ENCODE data around the gene SDHC. TPM values are rescaled to one million over a fixed set of nuclear protein-coding genes. Genes with fewer than 3 reads are reported as not detected.

SDHC gene
- total and polyA plus RNA-seq, 2 donors (not counting 1 experiment from before 2014, with no cell fraction given), result 78.3 to 109 TPM

DNA sequence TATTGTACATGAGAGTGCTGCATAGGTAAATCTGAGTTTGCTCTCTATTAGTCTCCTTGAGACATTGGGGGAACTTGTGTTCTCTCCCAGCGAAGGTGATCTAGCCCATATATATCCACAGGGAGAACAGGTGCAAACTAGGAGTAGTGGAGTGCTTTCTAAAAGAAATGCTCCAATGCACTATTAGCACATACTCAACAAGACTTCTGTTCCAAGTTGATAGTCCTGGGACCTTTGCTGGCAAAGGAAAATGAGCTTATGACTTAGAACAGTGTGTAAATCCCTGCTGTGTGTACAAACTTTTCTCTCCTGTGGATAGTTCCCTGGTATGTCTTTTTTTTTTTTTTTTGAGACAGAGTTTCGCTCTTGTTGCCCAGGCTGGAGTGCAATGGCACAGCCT is 28.0 kb downstream of the SDHC start:
- WGBS (ENCODE audit: insufficient coverage), result no CpG with 5 or more reads among the region's 2 CpGs
- H3K27ac Mint-ChIP-seq, result no peak overlapping the region
- H3K4me1 Mint-ChIP-seq, result no peaks in the 10 kb centered on the region

GRCh38 chr1:161342821-161343220 is 28.6 kb downstream of the SDHC start:
- Histone ChIP-seq H3K36me3 (replicated peaks in 1 of 2; ENCODE audit: control extremely low read depth in 1 of 2, control insufficient read depth in 1 of 2, extremely low read depth in 1 of 2, insufficient read depth in 2 of 2, low read length in 1 of 2) (peaks cover 9 to 48% of the 10 kb centered on the region in 2 experiments), H3K79me2 (ENCODE audit: control insufficient read depth, insufficient read depth, low read length) (peaks cover 10% of the 10 kb centered on the region), H3K4me3 (ENCODE audit: control extremely low read depth in 1 of 5, extremely low read depth in 1 of 5, insufficient read depth in 1 of 5, low read depth in 2 of 5, low read length in 4 of 5) (no peak overlapping the region), H3K9me3 (ENCODE audit: control extremely low read depth in 1 of 3, control insufficient read depth in 2 of 3, insufficient read depth in 1 of 3, low read length in 2 of 3) (no peaks in the 10 kb centered on the region), H3K27ac (ENCODE audit: low read length in 2 of 2) (no peak overlapping the region), H2AFZ (ENCODE audit: insufficient read depth, low read depth, low read length, poor library complexity, severe bottlenecking) (no peak overlapping the region), H4K20me1 (ENCODE audit: control insufficient read depth, insufficient read depth, low read length, poor library complexity, severe bottlenecking) (no peaks in the 10 kb centered on the region), H3K9ac (ENCODE audit: low read length) (no peak overlapping the region), H3K27me3 (replicated peaks in 1 of 4; ENCODE audit: control extremely low read depth in 1 of 4, control insufficient read depth in 3 of 4, insufficient read depth in 4 of 4, low read length in 3 of 4) (no peaks in the 10 kb centered on the region), H3K4me1 (ENCODE audit: control insufficient read depth in 2 of 2, insufficient read depth in 2 of 2, low read length in 2 of 2) (no peaks in the 10 kb centered on the region), H3K4me2 (replicated peaks; ENCODE audit: low read depth, low read length, poor library complexity, severe bottlenecking) (no peak overlapping the region)
- TF ChIP-seq, protein P1, sequence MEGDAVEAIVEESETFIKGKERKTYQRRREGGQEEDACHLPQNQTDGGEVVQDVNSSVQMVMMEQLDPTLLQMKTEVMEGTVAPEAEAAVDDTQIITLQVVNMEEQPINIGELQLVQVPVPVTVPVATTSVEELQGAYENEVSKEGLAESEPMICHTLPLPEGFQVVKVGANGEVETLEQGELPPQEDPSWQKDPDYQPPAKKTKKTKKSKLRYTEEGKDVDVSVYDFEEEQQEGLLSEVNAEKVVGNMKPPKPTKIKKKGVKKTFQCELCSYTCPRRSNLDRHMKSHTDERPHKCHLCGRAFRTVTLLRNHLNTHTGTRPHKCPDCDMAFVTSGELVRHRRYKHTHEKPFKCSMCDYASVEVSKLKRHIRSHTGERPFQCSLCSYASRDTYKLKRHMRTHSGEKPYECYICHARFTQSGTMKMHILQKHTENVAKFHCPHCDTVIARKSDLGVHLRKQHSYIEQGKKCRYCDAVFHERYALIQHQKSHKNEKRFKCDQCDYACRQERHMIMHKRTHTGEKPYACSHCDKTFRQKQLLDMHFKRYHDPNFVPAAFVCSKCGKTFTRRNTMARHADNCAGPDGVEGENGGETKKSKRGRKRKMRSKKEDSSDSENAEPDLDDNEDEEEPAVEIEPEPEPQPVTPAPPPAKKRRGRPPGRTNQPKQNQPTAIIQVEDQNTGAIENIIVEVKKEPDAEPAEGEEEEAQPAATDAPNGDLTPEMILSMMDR (IDR thresholded peaks at IDR 0.05), result no peak
- TF ChIP-seq EZH2 (IDR thresholded peaks at IDR 0.05; ENCODE audit: borderline replicate concordance, insufficient read depth, low read depth, low read length, poor library complexity, severe bottlenecking), result no peak
- H3K4me3 Mint-ChIP-seq, result no peak overlapping the region
- ChIA-PET POLR2A (no interaction called here), CTCF (interaction anchor here (0.6 kb wide), 1 partner anchor 948 kb away, joined by 3 read pairs; no protein-coding TSS in a partner anchor)
- no peak overlapping the region for H3K27ac Mint-ChIP-seq
- no peaks in the 10 kb centered on the region for H3K9me3 Mint-ChIP-seq (ENCODE audit: insufficient read depth)
- H3K27me3 Mint-ChIP-seq, result no peaks in the 10 kb centered on the region
- intact Hi-C loops (cut with micrococcal nuclease), result no loop called here
- DNase-seq (no peak), ATAC-seq (ENCODE audit: low read depth) (no peak)
- H3K4me1 Mint-ChIP-seq, result no peaks in the 10 kb centered on the region
- 100% methylated on average over 5 of the region's 5 CpGs for WGBS (ENCODE audit: insufficient coverage)

More for the DNA sequence above, 28.0 kb downstream of the SDHC start:
- no peaks in the 10 kb centered on the region for H3K4me1 ChIP-seq (ENCODE audit: control insufficient read depth in 2 of 2, insufficient read depth in 2 of 2, low read length in 2 of 2)
- no peak overlapping the region for H3K4me3 ChIP-seq (ENCODE audit: control extremely low read depth in 1 of 5, extremely low read depth in 1 of 5, insufficient read depth in 1 of 5, low read depth in 2 of 5, low read length in 4 of 5)
- no peaks in the 10 kb centered on the region for H3K9me3 Mint-ChIP-seq (ENCODE audit: insufficient read depth)
- DNase-seq (no peak), ATAC-seq (ENCODE audit: low read depth) (no peak)
- intact Hi-C loops (cut with micrococcal nuclease), result no loop called here
- peaks cover 9 to 55% of the 10 kb centered on the region in 2 experiments for H3K36me3 ChIP-seq (replicated peaks in 1 of 2; ENCODE audit: control extremely low read depth in 1 of 2, control insufficient read depth in 1 of 2, extremely low read depth in 1 of 2, insufficient read depth in 2 of 2, low read length in 1 of 2)
- CTCF ChIA-PET, result interaction anchor here (0.7 kb wide), 1 partner anchor 26 kb away, joined by 4 read pairs; the partner anchor contains the start of gene CFAP126
- POLR2A ChIA-PET, result no interaction called here
- H3K27me3 ChIP-seq (replicated peaks in 1 of 4; ENCODE audit: control extremely low read depth in 1 of 4, control insufficient read depth in 3 of 4, insufficient read depth in 4 of 4, low read length in 3 of 4), result no peaks in the 10 kb centered on the region
- H3K9ac ChIP-seq (ENCODE audit: low read length), result no peak overlapping the region
- no peak overlapping the region for H2AFZ ChIP-seq (ENCODE audit: insufficient read depth, low read depth, low read length, poor library complexity, severe bottlenecking)
- no peak overlapping the region for H3K4me2 ChIP-seq (replicated peaks; ENCODE audit: low read depth, low read length, poor library complexity, severe bottlenecking)
- TF ChIP-seq, protein P1 (IDR thresholded peaks at IDR 0.05), result no peak
- TF ChIP-seq EZH2 (IDR thresholded peaks at IDR 0.05; ENCODE audit: borderline replicate concordance, insufficient read depth, low read depth, low read length, poor library complexity, severe bottlenecking), result no peak
- H3K4me3 Mint-ChIP-seq, result no peak overlapping the region
- H3K27me3 Mint-ChIP-seq, result no peaks in the 10 kb centered on the region
- no peak overlapping the region for H3K27ac ChIP-seq (ENCODE audit: low read length in 2 of 2)
- peaks cover 9% of the 10 kb centered on the region for H3K79me2 ChIP-seq (ENCODE audit: control insufficient read depth, insufficient read depth, low read length)
- no peaks in the 10 kb centered on the region for H3K9me3 ChIP-seq (ENCODE audit: control extremely low read depth in 1 of 3, control insufficient read depth in 2 of 3, insufficient read depth in 1 of 3, low read length in 2 of 3)
- H4K20me1 ChIP-seq (ENCODE audit: control insufficient read depth, insufficient read depth, low read length, poor library complexity, severe bottlenecking), result no peaks in the 10 kb centered on the region

All from B cell (primary cell).